Hematopoietic multipotent progenitor cell treated with erythropoietin and hydrocortisone succinate and interleukin-3 and kit ligand, for 4 days (in vitro differentiated cells): Measurements from ENCODE around the gene GOLGA8O.
"Not testable (repeated sequence)": the region's sequence is repeated elsewhere in the genome, so short reads cannot be mapped to it uniquely, and the experiment has no call there.

Source experiments
- DNase-seq: peaks from one replicate; pipeline ENCODE4 v3.0.0-alpha.2; 2015

The GOLGA8O gene

DNA sequence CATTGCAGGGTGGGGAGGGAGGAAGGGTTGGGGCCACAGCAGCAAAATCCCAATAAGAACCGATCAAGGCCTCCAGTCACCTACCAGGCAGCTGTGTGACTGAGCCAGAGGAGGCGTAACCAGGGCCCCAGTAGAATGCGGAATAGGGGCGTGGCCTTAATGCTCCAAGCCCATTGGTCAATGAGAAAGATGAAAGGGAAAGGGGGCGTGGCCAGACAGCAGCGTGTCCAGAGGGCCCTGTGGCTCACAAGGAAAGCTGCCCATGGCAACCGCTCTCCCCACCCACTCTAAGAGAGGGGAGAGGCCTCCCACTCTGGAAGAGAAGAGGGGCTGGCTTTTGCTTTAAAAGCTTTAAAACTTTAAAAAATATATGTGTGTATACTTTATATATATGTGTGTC, at the start of gene GOLGA8O:
GOLGA8O (minus strand) TSS at position 101 of the 400 bp plus-strand sequence; CDS start at position 3, 98 bp downstream.
- DNase-seq, result not testable (repeated sequence)

GRCh38 chr15:32504152-32504811, 48.8 kb upstream of the GOLGA8O start:
- DNase-seq, result not testable (repeated sequence)

DNA sequence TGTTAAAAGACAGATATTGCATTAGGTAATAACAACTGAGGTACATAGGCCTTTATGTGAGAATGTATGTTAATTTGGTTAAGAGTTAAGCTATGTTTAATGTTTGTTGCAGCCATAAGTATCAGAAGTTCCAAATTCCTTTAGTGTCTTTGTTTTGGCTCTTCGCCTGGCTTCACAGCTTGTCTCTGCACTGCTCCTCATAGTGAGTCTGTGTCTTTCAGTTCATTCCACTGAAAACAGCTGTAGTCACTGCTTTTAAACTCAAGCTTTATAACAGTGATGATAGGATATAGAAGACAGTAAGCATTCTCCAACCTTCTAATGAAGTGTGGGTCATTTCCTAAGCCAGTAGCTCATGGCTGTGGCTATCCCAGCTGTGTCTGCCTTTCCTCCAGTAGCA, 47.5 kb upstream of the GOLGA8O start:
- not testable (repeated sequence) for DNase-seq

DNA sequence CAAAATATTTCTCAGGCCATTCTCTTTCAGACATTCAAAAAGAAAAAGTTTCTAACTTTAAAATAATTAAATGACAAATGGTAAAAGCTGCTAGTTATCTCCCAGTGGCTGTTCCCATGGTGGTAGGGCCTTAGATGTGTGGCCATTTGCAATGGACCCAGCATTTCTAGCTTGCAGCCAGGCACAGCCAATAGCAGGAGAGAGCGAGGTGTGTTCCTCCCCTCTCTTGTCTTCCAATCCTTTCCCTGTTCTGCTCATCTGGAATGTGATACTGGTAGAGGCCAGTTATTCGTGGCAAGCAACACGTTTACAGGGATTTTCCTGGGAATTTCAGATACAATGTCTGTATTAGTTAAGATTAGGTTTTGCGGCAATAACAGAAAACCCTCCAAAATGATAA, 37.3 kb upstream of the GOLGA8O start:
- not testable (repeated sequence) for DNase-seq

DNA sequence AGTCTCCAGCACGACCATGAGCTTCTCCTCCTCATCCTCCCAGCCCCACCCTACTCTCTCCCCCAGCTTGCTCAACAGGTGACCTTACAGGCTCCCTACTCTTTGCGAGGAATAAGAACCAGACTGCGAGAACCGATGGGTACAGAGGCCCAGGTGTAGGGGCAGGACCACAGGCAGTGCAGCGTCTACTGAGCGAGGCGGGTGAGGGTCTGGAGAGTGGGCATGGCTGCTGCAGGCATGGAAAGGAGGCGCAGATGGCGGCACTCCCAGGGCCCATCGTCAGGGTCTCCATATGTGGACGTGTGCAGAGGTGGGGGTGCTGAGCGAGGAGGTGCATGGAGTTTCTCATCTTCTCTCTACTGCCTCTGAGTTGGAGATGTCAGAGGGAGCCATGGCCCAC, 31.0 kb upstream of the GOLGA8O start:
- DNase-seq, result not testable (repeated sequence)

DNA sequence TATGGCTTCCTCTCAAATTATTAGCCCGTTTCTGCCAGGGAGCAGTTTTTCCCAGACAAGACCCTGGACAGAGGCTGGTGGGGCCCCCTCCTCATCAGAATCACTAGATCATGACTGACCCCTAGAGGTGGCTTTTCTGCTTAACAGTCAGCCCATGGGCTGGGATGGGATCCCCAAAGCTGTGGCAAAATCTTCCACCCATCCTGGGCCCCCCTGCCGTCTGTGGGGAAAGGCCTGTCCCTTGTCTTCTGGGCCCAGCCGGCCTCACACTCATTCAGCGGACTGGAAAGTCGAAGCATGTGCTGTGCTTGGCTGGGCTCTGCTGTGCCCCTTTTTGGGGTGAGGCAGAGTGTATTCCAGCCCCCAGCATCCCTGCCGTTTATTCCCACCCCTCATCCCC, 27.9 kb upstream of the GOLGA8O start:
- DNase-seq, result not testable (repeated sequence)

DNA sequence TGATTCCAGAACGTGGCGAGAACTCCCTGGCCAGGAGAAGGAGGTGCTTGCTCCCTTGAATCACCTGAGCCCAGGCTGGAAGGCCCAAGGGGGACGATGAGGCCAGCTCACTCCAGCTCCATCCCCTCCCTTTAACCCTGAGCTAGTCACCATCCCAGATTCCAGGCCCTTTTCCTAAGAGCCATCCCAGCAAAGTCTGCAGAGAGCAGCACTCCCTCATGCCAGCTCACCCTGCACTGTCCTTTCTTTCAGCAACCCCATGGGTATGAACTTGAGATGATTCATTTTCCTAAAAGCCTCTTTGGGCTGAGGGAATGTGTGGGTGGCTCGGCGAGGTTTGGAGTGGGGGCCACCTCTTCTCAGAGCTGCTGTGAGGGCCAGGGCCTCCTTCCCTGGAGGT, 26.2 kb upstream of the GOLGA8O start:
- not testable (repeated sequence) for DNase-seq

DNA sequence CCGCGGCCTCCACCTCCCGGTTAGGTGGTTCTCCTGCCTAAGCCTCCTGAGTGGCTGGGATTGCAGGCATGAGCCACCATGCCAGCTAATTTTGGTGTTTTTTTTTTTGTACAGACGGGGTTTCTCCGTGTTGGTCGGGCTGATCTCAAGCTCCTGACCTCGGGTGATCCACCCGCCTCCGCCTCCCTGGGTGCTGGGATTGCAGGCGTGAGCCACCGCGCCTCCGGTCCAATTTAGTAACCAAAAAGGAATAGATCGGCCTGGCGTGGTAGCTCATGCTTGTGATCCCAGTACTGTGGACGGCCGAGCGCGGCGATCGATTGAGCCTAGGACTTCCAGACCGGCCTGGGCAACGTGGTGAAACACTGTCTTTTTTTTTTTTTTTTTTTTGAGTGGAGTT, 12.6 kb upstream of the GOLGA8O start:
- not testable (repeated sequence) for DNase-seq

- DNase-seq, result not testable (repeated sequence)
These were observed 14.9 kb downstream of the GOLGA8O start for GRCh38 chr15:32440445-32440977.

DNA sequence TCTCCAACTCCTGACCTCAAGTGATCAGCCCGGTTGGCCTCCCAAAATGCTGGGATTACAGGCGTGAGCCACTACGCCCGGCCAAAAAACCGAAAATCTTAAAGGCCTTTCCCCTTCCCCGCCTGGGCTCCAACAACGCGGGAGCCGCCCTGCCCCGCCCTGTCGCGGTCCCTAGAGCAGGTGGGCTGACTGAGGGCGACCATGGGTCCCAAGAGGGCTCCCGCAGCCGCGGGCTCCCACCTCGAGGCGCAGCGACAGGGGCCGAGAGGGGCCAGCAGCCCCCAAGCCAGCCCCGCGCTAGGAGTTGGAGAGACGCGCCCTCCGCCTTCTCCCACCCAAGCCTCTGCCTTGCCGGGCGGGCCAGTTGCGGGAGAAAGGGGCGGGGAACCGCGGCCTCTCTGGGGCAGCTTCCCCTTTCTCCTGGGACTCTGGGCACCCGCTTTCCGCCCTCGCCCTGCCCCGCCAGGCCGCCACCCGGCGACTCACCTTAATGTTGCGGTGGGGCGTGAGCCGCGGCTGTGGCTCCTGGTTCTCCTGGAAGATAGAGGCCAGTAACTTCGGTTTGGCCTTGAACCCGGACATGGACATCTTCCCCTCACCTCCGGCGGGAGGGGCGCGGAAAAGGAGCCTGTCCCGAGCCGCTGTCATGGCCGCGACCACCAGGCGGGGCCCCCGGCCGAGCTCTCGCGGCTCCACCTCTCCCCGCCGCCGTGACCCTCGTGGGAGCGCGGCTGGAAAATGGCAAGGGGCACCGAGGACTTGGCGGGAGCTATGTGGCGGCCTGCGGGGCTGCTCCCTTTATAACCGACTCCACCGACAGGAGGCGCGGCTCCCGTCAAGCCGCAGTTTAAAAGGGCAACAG, 21.1 kb downstream of the GOLGA8O start:
- DNase-seq, result not testable (repeated sequence)

DNA sequence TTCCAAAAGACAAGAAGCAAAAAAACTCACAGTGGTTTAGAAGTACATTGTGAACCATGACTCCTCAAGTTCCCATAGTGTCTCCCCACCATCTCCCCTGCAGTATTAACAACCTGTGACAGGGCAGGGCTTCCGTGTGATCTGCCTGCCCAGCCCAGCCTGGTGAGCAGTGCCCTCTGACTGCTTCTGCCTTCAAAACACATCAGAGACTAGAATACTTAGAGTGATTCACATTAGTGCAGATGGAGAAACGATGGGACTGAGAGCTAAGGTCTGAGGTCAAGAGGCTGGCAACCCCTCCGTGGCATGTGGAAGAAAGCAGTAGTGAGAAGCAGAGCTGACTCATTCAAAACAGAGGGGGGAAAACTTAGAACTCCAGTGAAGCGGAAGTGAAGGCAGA, 27.8 kb downstream of the GOLGA8O start:
- DNase-seq, result not testable (repeated sequence)

GRCh38 chr15:32426511-32426910, 28.9 kb downstream of the GOLGA8O start:
- not testable (repeated sequence) for DNase-seq

DNA sequence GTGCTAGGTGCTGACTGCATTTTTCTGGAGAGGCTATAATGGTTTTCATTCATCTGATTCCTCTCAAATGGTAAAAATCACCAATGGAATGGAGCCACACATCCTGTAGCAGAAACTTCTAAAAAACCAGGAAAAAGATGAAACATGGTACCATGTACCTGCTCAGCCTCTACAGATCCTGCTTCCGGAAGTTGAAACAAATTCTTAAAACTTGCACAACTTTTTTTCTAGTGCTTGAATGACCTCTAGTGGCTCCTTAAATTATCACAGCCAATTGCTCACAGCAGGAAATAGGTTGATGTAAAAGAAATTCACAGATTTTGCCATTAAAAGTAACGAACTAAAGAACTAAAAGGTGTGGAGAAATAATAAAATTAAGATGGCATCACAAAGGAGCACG, 47.5 kb downstream of the GOLGA8O start:
- not testable (repeated sequence) for DNase-seq

GRCh38 chr15:32403192-32403591, 52.2 kb downstream of the GOLGA8O start, which contains the start of gene GOLGA8K:
GOLGA8K (minus strand) TSS chr15:32403292; CDS start chr15:32403194, 98 bp downstream.
- DNase-seq, result not testable (repeated sequence)

- DNase-seq, result not testable (repeated sequence)
These were observed 58.9 kb downstream of the GOLGA8O start for GRCh38 chr15:32396522-32396921.
